GM18508 (cell line): Measurements from ENCODE around the gene MMAB.

ENCODE experiments used
- ATAC-seq: cut with Tn5 transposase; IDR thresholded peaks from one replicate; pipeline ENCODE4 v1.9.1; 2021; ENCODE audit warnings: moderate number of reproducible peaks; ENCODE audit not compliant: insufficient read depth, unreplicated experiment

Gene MMAB

GRCh38 chr12:109587921-109588320 lies 14.6 kb upstream of the MMAB start:
- no peak for ATAC-seq

GRCh38 chr12:109586385-109587296 lies 13.3 kb upstream of the MMAB start:
- ATAC-seq: no peak

- ATAC-seq: no peak
These were observed 10.4 kb upstream of the MMAB start for GRCh38 chr12:109583733-109584132.

GRCh38 chr12:109582636-109583035 lies 9.3 kb upstream of the MMAB start:
- ATAC-seq: no peak

GRCh38 chr12:109581856-109582255 lies 8.6 kb upstream of the MMAB start:
- no peak for ATAC-seq

- no peak for ATAC-seq
These were observed 8.0 kb upstream of the MMAB start for GRCh38 chr12:109581334-109581691.

- ATAC-seq: no peak
These were observed 7.5 kb upstream of the MMAB start for GRCh38 chr12:109580684-109581333.

- ATAC-seq: no peak
These were observed 7.0 kb upstream of the MMAB start for GRCh38 chr12:109580272-109580671.

GRCh38 chr12:109579639-109580038 lies 6.3 kb upstream of the MMAB start:
- ATAC-seq: no peak

GRCh38 chr12:109578330-109578927 lies 5.1 kb upstream of the MMAB start:
- ATAC-seq: no peak

GRCh38 chr12:109577311-109577710 lies 4.0 kb upstream of the MMAB start:
- ATAC-seq: no peak

- no peak for ATAC-seq
These were observed 2.4 kb upstream of the MMAB start for GRCh38 chr12:109575683-109576082.

- no peak for ATAC-seq
These were observed 575 bp upstream of the MMAB start for GRCh38 chr12:109573914-109574244.

- ATAC-seq: no peak
These were observed 828 bp downstream of the MMAB start for GRCh38 chr12:109572506-109572845.

GRCh38 chr12:109571773-109572505 lies 1.4 kb downstream of the MMAB start:
- no peak for ATAC-seq

GRCh38 chr12:109568486-109568885 lies 4.8 kb downstream of the MMAB start:
- ATAC-seq: no peak

GRCh38 chr12:109567967-109568366 lies 5.3 kb downstream of the MMAB start:
- ATAC-seq: no peak

- no peak for ATAC-seq
These were observed 6.0 kb downstream of the MMAB start for GRCh38 chr12:109567296-109567695.

- ATAC-seq: no peak
These were observed 6.9 kb downstream of the MMAB start for GRCh38 chr12:109566424-109566823.

- no peak for ATAC-seq
These were observed 9.7 kb downstream of the MMAB start for GRCh38 chr12:109563291-109564284.
